Cortex of kidney (tissue), 1 donor: ENCODE data around the gene FOXD2.
"Not testable (repeated sequence)": the region's sequence is repeated elsewhere in the genome, so short reads cannot be mapped to it uniquely, and the experiment has no call there.

Source experiments
- DNase-seq: peaks from one replicate; lab custom pipeline; 2025; lab: John Stamatoyannopoulos, UW

The FOXD2 gene

DNA sequence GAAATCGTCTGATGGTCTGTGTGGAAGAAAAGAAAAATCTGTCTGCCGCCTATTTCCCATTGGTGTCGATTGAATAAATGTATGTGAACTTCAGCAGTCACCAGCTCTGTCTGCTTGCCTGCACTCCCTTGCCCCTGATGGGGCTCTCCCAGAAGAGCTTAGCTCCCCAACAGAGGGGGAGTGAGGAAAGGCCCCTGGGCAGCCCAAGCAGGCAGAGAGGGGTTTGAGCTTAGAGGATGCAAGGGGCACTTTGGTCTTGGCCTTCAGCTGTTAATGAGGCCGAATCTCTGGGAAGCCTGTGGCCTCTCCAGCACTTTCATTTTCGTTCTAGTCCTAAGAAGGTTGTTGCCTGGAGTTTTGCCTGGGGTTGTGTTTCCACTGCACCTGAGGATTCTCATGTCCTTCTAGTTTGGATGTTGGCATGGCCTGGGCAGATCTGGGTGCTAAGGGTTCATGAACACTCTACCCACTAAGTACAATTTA is 2.8 kb downstream of the FOXD2 start:
- no peak for DNase-seq

DNA sequence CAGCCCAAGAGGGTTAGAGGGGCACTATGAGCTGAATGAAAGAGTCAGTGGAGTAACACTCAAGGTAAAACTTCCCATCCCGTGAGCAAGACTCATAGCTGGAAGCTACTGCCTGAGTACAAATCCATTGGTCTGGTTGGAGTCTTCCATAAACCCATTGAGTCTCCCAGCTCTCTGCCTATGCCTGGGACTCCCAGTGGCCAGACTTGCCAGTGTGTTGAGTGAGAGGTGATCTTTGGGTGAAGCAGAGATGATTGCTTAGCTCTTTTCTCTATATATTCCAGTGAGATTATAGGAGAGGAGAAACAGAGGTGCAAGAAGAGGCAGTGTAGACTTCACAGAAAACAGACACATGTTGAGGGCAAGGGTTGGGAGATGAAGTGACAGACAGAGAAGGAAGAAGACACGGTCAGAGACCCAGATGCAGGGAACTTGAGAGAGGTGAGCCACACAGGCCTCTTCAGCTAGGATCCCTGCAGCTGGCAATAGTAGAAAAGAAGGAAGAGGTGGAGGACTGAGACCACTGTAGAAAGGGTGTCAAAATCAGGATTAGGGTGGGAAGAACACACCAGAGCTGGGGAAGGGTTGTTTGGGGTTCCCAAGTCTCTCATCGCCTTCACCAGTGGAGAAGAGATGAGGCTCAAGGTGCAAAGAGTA is 3.7 kb downstream of the FOXD2 start:
- no peak for DNase-seq

DNA sequence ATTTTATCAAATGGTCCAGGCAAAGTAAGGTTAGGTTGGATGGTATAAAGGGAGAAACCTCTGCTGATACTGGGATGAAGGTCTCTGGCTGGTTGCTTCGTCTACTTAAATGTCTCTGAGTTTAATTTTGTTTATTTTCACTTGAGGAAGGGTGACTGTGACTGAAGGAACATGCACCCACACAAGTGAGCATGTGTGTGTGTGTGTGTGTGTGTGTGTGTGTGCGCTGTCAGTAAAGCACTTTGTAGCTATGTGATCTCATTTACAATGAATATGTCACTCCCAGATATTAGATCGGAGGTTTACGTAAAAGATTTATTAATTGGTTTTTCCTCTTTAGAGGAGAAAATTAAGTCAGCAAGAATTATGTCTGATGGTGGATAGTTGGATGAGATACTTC is 4.4 kb downstream of the FOXD2 start:
- no peak for DNase-seq

DNA sequence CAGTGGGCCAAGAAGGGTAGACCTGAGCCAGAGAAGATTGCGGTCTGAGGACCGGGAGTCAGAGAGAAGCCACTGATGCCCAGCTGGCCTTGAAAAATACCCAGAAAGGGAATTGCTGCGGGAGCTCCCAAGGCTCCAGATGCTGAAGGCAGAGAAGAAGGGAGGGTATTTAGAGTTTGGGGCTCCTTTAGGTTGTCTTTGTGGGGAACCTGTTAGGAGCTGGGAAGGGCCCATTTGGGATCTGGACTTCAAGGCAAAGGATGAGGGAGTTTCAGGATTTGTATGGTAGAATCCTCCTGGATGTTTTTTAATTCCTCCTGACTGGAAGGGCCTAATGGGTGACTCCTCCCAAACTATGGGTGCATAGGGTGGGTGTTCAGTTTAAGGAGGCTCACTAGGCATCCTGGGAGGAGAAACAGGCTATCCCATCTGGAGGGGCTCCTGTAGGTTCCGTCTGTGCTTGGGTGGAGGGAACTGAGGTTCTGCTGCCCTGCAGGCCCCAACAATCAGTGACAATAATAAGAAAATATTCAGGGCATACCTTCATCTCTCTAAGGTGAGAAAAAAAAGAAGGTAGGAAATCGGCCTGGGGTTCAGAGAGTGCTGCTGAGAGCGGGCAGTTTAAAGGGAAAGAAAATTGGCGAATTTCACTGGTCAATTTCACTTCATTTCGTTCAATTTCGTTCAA is 5.1 kb downstream of the FOXD2 start:
- no peak for DNase-seq

DNA sequence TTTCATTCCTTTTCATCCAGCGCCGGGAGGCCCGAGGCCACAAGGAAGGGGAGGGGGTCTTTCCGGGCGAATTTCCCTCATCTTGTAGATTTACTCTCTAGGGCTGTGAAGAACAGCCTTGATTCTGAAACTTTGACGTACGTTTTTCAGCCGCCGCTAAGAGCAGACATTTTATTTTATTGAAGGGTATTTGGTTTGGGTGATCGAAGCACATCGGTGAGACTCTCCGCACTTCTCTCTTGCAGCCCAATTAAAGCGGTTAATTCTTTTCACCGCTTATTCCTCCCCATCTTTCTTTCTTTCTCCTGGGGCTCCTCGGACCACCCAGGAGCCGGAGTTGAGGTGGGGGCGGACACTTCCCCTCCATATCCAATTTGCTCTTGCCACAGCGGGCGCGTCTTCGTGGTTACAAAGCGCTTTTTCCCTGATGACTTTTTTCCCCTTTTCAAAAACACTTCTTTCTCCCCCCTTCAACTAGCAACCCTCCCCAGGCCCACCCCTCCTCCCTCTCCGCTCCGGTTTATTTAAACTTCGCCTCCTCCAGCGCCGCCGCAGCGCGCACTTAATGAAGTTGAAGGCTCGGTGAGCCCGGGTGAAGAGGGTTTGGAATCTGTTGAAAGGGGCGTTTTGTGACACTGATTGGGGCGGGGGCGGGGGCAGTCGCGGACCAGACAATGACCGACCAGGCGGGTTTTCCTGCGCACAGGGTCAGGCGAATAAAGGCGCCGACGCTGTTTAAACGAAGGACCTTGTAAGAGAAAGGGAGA is 5.9 kb downstream of the FOXD2 start:
- DNase-seq = no peak

DNA sequence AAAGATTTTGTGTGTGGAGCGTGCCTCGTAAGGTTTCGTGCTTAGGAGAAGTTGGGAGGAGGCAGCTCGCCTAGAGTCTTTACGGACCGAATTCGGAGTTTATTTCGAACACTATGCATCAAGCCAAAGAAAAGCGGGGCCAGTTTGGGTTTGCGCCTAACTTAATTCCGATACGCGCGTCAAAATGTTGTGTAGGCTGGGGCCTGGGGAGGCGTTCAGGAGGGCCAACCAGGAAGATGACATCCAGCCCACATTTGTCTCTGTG is 6.4 kb downstream of the FOXD2 start:
- no peak for DNase-seq

DNA sequence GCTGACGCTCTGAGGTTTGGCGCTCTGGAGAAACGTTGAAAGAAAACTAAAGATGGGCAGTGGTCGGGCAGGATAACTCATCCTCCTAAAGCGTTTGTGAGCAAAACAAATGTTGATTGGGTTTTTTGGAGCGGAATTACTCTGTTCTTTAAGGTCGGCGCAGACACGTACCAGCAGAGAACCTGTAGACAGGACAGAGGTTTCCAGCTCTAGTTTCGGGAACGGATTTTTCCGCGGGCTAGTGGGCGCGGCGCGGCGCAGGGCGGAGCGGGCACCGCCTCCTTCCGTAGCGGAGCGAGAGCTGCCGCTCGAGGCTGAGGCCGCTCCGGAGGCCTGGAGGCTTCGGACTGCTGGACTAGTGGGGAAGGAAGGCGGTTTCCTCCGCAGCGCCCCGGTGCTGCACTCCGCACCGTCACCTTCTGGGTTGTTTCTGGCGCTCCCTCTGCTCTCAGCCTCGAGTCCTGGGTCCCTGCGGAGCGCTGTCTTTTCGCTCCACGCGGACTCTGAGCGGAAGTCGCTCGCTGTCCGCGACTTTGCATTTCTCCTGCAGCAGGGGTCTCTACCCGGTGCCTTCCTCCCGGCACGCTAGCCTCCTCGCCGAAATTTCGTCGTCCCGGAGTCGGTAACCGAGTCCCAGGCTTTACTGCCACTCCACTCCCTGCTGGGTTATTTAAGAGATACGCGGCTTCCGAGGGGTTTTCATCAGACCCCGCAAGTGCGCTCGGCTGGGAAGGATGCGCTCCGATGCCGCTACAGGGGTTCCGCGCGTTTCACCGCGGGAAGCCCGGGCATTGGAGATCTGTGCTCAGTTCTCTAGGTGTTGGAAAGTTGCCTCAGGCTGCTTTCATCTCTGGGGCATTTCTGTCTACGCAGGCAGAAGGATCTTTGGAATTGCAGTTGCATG is 7.0 kb downstream of the FOXD2 start:
- no peak for DNase-seq

DNA sequence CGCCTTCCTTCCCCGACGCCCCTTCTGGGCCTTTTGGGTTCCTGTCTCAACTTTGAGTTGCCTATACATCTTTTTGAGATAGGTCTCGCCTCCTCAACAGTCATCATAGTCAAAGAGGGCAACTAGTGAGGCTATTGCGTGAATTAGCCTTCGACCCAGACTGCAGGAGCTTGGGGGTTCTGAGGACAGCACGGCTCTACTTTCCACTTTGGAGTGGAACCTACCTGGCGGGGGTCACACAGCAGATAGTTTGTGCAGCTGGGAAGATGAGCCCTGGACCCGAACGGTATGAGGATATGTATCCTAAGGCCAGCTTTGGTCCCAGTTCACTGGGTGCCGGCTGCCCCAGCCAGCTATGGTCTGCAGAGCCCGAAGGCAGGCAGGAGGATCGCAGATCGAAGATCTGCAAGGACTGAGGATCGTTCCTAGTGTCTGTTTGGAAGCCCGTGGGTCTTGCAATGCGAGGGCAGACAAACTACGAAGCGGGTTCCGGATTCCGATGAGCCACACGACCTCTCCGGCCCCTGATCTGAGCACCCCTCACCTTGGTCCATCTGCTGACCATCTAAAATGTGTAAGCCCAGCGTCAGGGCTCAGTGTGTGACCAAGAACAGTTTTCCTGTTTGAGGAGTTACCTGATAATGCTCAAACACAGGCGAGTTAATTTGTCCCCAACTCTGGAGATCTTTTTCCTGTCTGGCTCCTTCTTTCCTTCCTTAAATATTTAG is 8.1 kb downstream of the FOXD2 start:
- no peak for DNase-seq

DNA sequence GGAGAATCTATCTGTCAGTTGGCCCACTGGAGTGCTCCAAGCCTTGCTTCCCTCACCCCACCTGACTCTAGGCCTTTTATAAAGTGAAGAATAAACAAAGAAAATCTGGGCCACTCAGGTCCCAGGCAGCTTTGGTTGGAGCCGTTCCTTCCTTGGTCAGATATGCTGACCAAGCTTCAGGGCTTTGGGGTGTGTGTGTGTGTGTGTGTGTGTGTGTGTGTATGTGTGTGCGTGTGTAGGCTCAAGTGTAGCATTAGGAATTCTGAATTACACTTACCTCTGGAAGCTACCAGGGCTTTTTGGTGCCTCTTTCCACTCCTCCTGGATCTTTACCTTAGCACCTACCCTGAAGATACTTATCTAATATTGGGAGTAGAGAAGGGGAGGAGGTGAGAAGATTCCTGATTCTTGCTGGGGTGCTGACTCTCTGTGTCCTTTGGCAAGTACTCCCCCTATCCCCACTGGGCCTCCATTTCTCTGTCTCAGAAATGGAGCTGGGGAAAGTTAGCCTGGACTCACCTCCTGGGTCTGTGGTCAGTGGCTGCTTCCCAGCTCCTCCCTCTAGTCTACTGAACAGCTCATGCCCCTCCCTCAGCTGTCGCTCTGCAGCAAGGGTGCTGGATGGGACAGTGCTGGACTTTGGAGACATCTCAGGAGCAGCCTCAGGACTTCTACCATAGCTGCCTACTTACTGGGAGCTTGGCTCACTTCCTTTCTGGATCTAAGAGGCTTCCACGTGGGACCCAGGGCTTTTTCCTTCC is 10.8 kb downstream of the FOXD2 start:
- no peak for DNase-seq

DNA sequence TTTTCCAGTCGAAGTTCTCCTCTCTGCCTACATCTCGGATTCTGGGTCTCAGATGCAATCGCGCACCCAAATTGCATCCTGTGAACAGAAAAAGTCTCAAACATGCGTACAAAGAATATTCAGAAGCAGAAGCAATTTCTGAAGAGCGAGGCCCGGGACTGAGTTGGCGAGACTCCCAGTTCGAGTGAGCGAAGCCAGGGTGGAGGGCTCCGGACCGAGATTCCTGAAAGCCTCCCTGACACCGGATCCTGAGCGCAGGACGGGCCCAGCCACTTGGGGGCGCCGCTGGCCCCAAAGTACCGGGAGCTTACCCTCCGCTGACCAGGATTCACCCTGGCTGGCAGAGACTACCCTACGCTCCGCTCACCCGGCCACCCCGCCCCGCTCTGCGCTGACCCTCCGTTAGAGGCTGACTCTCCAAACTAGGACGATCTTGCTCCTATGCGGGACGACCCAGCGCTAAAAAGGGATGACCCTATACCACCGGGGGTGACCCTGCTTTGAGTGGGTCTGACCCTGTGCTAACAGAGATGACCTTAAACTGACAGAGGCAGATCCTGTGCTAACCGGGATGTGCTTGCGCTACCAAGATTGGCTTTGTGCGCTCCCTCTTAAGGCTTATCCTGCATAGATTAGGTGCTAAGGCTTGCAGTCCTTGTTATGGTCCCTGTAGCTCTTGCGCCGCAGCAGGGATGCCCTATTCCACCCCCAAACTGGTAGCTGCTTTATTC is 12.1 kb downstream of the FOXD2 start:
- no peak for DNase-seq

DNA sequence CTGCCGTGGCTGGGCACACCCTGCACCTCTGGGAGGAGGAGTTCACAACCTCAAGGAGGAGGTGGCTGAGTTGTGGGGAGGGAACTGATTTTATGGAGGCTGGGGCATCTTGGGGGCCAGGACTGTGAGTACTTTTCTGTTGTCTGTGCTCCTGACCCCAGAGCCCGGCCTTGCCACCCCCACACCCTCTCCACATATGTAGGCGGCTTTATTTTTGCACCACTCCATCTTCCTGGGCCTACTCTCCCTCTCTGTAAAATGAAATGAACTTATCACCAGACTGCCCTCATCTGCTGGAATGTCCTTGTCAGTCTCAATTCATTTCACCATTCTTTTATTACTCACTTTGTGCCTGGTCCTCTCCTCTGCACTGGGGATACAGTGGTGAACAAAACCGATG is 12.8 kb downstream of the FOXD2 start:
- no peak for DNase-seq

DNA sequence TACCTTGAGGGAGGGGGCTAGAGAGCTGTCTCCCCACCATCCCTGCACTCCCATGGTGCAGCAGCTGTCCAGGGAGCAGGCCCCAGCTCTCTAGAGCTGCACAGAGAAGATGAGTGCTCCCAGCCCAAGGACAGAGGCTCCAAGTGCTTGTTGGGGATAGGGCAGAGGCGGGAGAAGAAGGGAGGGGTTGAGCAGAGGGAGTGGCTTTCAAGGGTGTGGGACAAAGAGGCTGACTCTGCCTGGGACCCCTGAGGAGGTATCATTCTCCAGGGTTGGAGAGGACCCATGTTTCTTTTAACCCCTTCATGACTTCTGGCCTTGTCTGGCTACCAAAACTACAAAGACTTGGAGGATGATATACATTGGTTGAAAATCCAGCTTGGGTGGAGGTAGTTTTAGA is 14.6 kb downstream of the FOXD2 start:
- DNase-seq = no peak

DNA sequence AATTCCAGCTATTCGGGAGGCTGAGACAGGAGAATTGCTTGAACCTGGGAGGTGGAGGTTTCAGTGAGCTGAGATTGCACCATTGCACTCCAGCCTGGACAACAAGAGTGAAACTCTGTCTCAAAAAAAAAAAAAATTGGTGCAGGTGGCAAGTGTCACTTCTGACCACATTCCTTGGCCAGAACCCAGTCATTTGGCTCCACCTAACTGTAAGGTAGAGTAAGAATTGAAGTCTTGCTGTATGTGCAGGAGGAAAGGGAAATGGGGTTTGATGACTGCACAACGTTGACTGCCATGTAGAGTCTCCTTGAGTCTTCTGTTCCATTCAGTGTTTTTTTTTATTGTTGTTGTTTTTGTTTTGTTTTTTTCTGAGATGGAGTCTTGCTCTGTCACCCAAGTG is 16.1 kb downstream of the FOXD2 start:
- not testable (repeated sequence) for DNase-seq

DNA sequence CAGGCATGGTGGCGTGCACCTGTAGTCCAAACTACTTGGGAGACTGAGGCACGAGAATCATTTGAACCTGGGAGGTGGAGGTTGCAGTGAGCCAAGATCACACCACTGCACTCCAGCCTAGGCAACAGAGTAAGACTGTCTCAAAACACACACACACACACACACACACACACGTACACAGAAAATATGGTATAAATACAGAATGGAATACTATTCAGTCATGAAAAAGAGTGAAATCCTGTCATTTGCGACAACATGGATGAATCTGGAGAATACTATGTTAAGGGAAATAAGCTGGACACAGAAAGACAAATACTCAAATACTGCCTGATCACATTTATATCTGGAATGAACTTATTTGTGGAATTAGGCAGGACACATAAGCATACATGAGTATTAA is 18.4 kb downstream of the FOXD2 start:
- no peak for DNase-seq

DNA sequence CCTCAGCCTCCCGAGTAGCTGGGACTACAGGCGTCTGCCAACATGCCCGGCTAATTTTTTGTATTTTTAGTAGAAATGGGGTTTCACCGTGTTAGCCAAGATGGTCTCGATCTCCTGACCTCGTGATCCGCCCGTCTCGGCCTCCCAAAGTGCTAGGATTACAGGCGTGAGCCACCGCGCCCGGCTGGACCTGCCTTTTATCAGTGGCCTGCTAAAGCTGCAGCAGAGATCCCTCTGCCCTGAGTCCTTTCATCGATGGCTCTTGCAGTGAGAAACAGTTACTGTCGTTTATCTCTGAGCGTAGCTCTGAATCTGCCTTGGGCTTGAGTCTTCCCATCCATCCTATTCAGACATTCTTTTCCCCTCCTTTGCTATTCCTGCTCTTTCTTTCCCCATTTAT is 19.7 kb downstream of the FOXD2 start:
- not testable (repeated sequence) for DNase-seq

DNA sequence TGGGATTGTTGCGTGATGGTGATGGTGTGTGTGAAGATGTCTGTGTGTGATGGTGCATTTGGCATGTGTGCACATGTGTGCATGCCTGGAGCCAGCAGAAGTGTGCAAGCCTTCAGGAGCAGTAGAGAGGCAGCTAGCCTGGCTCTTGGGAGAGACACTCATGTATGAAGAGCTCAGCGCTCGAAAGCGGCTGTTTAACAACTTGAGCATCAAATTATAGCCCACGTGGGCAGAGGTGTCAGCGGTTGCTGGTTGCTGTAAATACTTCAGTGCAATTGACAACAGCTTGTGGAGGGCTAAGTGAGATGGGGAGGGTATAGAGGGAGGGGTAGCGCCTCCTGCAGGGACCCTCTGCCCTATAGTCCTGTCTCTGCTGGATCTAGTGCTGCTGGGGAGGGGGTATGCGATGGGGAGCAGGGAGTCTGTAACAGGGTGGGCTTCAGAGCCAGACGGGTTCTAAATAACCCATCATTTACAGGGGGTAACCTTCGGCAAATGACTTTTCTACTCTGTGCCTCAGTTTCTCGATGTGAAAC is 21.5 kb downstream of the FOXD2 start:
- no peak for DNase-seq

DNA sequence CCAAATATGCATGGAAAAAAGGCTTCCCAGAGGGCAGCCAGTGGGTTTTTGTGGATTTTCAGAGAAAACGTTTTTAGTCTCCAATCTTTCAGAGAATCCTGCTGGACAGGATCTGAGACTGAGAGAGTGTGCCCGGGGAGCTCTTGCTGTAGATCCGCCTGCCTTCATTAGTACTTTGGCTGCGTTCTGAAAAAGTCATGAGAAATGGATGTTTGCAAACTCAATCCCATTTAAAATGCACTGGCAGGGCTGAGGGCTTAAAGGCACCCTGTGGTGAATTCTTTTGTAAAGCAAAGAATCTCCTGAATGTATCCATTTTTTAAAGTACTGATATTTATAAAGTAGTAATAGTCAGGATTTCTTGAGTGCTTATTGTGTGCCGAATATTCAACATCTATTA is 22.2 kb downstream of the FOXD2 start:
- no peak for DNase-seq

DNA sequence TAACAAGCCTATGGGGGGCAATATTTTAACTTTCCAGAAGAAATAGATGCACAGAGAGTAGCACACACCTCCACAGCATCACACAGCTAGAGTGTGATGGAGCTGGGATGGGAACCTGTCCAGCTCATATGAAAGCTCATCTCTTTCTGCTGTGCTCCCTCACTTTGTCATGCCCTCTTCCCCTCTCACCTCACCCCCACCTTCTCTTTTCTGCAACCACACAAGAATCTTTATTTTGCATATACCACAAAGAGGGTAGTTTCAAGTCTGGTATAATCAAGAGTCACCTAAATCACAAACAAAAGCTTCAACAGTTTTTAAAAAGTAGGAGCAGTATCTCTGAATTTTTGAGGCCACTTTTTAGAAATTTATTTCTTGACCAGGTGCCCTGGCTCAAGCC is 22.6 kb downstream of the FOXD2 start:
- no peak for DNase-seq

DNA sequence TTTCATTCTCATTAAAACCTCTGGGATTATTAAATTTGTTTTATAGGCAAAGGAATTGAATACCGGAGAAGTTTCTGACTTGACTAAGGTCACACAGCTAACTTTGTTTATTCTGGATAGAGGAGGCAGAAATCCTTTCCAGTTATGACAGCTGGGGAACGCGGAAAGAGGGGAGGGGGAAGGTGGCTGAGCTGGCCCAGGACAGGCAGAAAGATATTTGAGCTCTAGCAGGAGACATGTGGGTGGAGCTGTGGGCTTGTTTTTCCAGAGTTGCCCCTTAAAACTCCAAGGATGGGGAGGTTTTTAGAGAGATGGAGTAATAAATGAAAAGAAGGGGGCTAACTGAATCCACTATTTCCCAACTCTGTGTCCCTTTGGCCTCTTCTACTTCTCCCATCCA is 27.8 kb downstream of the FOXD2 start:
- DNase-seq = no peak
